Measurements from ENCODE around the gene AUTS2. TPM values are rescaled to one million over a fixed set of nuclear protein-coding genes. Genes with fewer than 3 reads are reported as not detected.

The AUTS2 gene
- total RNA-seq, 4 donors from 2014 or later, result 14.9 to 27.2 (median 17.5) TPM

- intact Hi-C loops (cut with DNase I), result no loop called here
- Histone ChIP-seq H3K27me3 (no peaks in the 10 kb centered on the region), H3K9me3 (no peaks in the 10 kb centered on the region), H3K4me3 (replicated peaks in 1 of 3) (no peak overlapping the region), H3K27ac (no peak overlapping the region), H3K36me3 (no peaks in the 10 kb centered on the region), H3K4me1 (peaks cover 0 to 6% of the 10 kb centered on the region in 2 donors)
- TF ChIP-seq POLR2A (IDR thresholded peaks at IDR 0.05) (no peak), CTCF (IDR thresholded peaks at IDR 0.05) (no peak)
- DNase-seq, result no peak
- 95 to 100% methylated on average over 2 of the region's 2 CpGs for WGBS, 2 donors
Measured at GRCh38 chr7:69735582-69735981, 137.3 kb downstream of the AUTS2 start.

GRCh38 chr7:69736126-69736810 lies 138.0 kb downstream of the AUTS2 start:
- WGBS, 2 donors, result 92 to 97% methylated on average over 3 of the region's 3 CpGs
- Histone ChIP-seq H3K27ac (no peak overlapping the region), H3K4me3 (replicated peaks in 1 of 3) (no peak overlapping the region), H3K36me3 (no peaks in the 10 kb centered on the region), H3K9me3 (no peaks in the 10 kb centered on the region), H3K27me3 (no peaks in the 10 kb centered on the region), H3K4me1 (peaks cover 0 to 6% of the 10 kb centered on the region in 2 donors)
- intact Hi-C loops (cut with DNase I), result no loop called here
- no peak for DNase-seq
- TF ChIP-seq CTCF (IDR thresholded peaks at IDR 0.05), result no peak
- TF ChIP-seq POLR2A (IDR thresholded peaks at IDR 0.05), result no peak

GRCh38 chr7:69738396-69738951 lies 140.2 kb downstream of the AUTS2 start:
- Histone ChIP-seq H3K9me3 (no peaks in the 10 kb centered on the region), H3K27ac (no peak overlapping the region), H3K27me3 (no peaks in the 10 kb centered on the region), H3K4me3 (replicated peaks in 1 of 3) (no peak overlapping the region), H3K4me1 (no peaks in the 10 kb centered on the region), H3K36me3 (no peaks in the 10 kb centered on the region)
- intact Hi-C loops (cut with DNase I), result no loop called here
- 62 to 63% methylated on average over 4 of the region's 4 CpGs for WGBS, 2 donors
- TF ChIP-seq CTCF (IDR thresholded peaks at IDR 0.05) (no peak), POLR2A (IDR thresholded peaks at IDR 0.05) (no peak)
- DNase-seq, result no peak

- intact Hi-C loops (cut with DNase I), result no loop called here
Measured at GRCh38 chr7:69739190-69739589, 140.9 kb downstream of the AUTS2 start.

More at GRCh38 chr7:69739190-69739589, 140.9 kb downstream of the AUTS2 start:
- WGBS, 2 donors, result 96 to 100% methylated on average over 1 of the region's 1 CpG
- TF ChIP-seq CTCF (IDR thresholded peaks at IDR 0.05) (no peak), POLR2A (IDR thresholded peaks at IDR 0.05) (no peak)
- H3K4me3 ChIP-seq (replicated peaks in 1 of 3), result no peak overlapping the region
- H3K27me3 ChIP-seq, result no peaks in the 10 kb centered on the region
- no peaks in the 10 kb centered on the region for H3K9me3 ChIP-seq
- H3K36me3 ChIP-seq, result no peaks in the 10 kb centered on the region
- no peak for DNase-seq
- H3K4me1 ChIP-seq, result no peaks in the 10 kb centered on the region
- no peak overlapping the region for H3K27ac ChIP-seq

Data from thyroid gland (tissue), 4 donors.